Right hindlimb (tissue), 1 donor: Measurements from ENCODE around the gene METTL9.
"Not testable (repeated sequence)": the region's sequence is repeated elsewhere in the genome, so short reads cannot be mapped to it uniquely, and the experiment has no call there.

ENCODE experiments used
- DNase-seq: peaks from one replicate; pipeline ENCODE4 v3.0.0-alpha.2; 2018

Gene METTL9

GRCh38 chr16:21667575-21667974 is 68.2 kb downstream of the METTL9 start:
- DNase-seq, result no peak

- DNase-seq, result no peak
These were observed 74.1 kb downstream of the METTL9 start for GRCh38 chr16:21673469-21673868.

GRCh38 chr16:21674456-21674855 is 75.1 kb downstream of the METTL9 start:
- DNase-seq, result not testable (repeated sequence)

GRCh38 chr16:21680714-21681113 is 81.3 kb downstream of the METTL9 start:
- not testable (repeated sequence) for DNase-seq

- no peak for DNase-seq
These were observed 83.8 kb downstream of the METTL9 start for GRCh38 chr16:21683184-21683583.

- no peak for DNase-seq
These were observed 84.8 kb downstream of the METTL9 start for GRCh38 chr16:21684199-21684598.

- peak; percentile 32 for DNase-seq
These were observed 85.7 kb downstream of the METTL9 start for GRCh38 chr16:21685034-21685455.

- no peak for DNase-seq
These were observed 89.7 kb downstream of the METTL9 start for GRCh38 chr16:21689107-21689506.

GRCh38 chr16:21690967-21691366 is 91.6 kb downstream of the METTL9 start:
- DNase-seq, result not testable (repeated sequence)

- DNase-seq, result no peak
These were observed 95.2 kb downstream of the METTL9 start for GRCh38 chr16:21694609-21695008.

- no peak for DNase-seq
These were observed 97.7 kb downstream of the METTL9 start for GRCh38 chr16:21697032-21697431.

GRCh38 chr16:21698169-21699032 is 99.0 kb downstream of the METTL9 start:
- DNase-seq, result no peak

GRCh38 chr16:21701271-21701670 is 101.9 kb downstream of the METTL9 start:
- no peak for DNase-seq

- no peak for DNase-seq
These were observed 102.9 kb downstream of the METTL9 start for GRCh38 chr16:21702276-21702675.

GRCh38 chr16:21703156-21703555 is 103.8 kb downstream of the METTL9 start:
- DNase-seq, result no peak

- no peak for DNase-seq
These were observed 104.3 kb downstream of the METTL9 start for GRCh38 chr16:21703589-21704174.

GRCh38 chr16:21704266-21704665 is 104.9 kb downstream of the METTL9 start:
- no peak for DNase-seq

- no peak for DNase-seq
These were observed 105.4 kb downstream of the METTL9 start for GRCh38 chr16:21704733-21705132.
